Fibroblast of villous mesenchyme (primary cell): ENCODE results near the gene SLIT3. TPM values are rescaled to one million over a fixed set of nuclear protein-coding genes. Genes with fewer than 3 reads are reported as not detected.
A peak's percentile ranks its signal among the peaks of the same experiment; 100 is the strongest.
"Not testable (repeated sequence)": the region's sequence is repeated elsewhere in the genome, so short reads cannot be mapped to it uniquely, and the experiment has no call there.

ENCODE experiments used
- DNase-seq: peaks from one replicate; pipeline ENCODE4 v3.0.0-alpha.2; 2010; ENCODE audit warnings: low read depth
- H3K4me3 ChIP-seq: 2 replicates; pipeline ENCODE4 v1.5.1; 2011; ENCODE audit warnings: low read depth, mild to moderate bottlenecking, low read length
- CTCF ChIP-seq: IDR thresholded peaks from 2 replicates; pipeline ENCODE4 v1.5.1; 2012; ENCODE audit warnings: low read depth, mild to moderate bottlenecking, low read length; ENCODE audit not compliant: insufficient read depth
- total RNA-seq: library from RNA; depleted of rRNA; stranded (reverse); fragments of >200 nt; gene quantifications from 2 replicates; pipeline ENCODE4 v1.2.3, GENCODE V29; 2012

Gene SLIT3
- total RNA-seq, 1 donor, result under 0.01 TPM

GRCh38 chr5:168649306-168649705, 651.6 kb downstream of the SLIT3 start:
- no peak overlapping the region for H3K4me3 ChIP-seq
- DNase-seq, result no peak
- no peak for TF ChIP-seq CTCF

- no peak for DNase-seq
- TF ChIP-seq CTCF, result no peak
- no peak overlapping the region for H3K4me3 ChIP-seq
These were observed 652.4 kb downstream of the SLIT3 start for GRCh38 chr5:168648576-168648975.

GRCh38 chr5:168648016-168648415, 652.9 kb downstream of the SLIT3 start:
- DNase-seq, result no peak
- no peak for TF ChIP-seq CTCF
- H3K4me3 ChIP-seq, result no peak overlapping the region

GRCh38 chr5:168647083-168647482, 653.9 kb downstream of the SLIT3 start:
- TF ChIP-seq CTCF, result no peak
- peak; percentile 18 for DNase-seq

GRCh38 chr5:168646335-168646734, 654.6 kb downstream of the SLIT3 start:
- no peak for TF ChIP-seq CTCF
- no peak overlapping the region for H3K4me3 ChIP-seq
- no peak for DNase-seq

More at GRCh38 chr5:168647083-168647482, 653.9 kb downstream of the SLIT3 start:
- no peak overlapping the region for H3K4me3 ChIP-seq

GRCh38 chr5:168645195-168645594, 655.7 kb downstream of the SLIT3 start:
- TF ChIP-seq CTCF, result no peak
- no peak overlapping the region for H3K4me3 ChIP-seq
- DNase-seq, result no peak

GRCh38 chr5:168642019-168642418, 658.9 kb downstream of the SLIT3 start:
- no peak for TF ChIP-seq CTCF
- DNase-seq, result no peak
- no peak overlapping the region for H3K4me3 ChIP-seq

- H3K4me3 ChIP-seq, DNase-seq: not testable (repeated sequence)
These were observed 662.1 kb downstream of the SLIT3 start for GRCh38 chr5:168638846-168639245.
